Measurements from ENCODE around the gene GPR107. TPM values are rescaled to one million over a fixed set of nuclear protein-coding genes. Genes with fewer than 3 reads are reported as not detected.

GPR107 gene
- total RNA-seq, 1 experiment from 2014 or later, result 47.1 TPM

DNA sequence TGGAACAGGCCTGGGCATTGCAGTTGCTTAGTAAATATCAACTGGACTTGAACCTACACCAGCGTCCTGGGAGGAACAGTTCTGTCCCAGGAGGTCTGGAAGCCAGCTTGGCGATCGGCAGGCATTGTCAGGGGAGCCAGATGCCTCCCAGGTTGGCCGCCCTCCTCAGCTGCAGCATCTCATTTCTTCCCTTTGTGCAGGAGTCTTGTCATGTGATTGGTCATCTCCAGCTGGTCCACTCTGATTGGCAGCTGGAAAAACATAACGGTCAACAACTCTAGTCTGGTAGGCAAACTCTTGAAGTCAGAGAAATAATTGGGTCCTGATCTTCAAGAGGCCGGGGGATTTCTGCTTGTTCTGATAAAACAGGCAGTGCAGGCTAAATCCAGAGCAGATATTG is 88.9 kb downstream of the GPR107 start:
- POLR2A ChIA-PET (ENCODE audit: low non-redundant PET), result no interaction called here
- no peaks in the 10 kb centered on the region for H3K36me3 ChIP-seq (ENCODE audit: insufficient read depth, low read length, poor library complexity, severe bottlenecking)
- H3K27ac ChIP-seq (ENCODE audit: low read depth, low read length, poor library complexity, severe bottlenecking), result no peak overlapping the region
- intact Hi-C loops (cut with micrococcal nuclease; ENCODE audit: unreplicated experiment), result no loop called here
- no TSS peak for BruUV-seq (replicated peaks)
- H3K4me3 ChIP-seq (ENCODE audit: low read depth, low read length, poor library complexity, severe bottlenecking), result no peak overlapping the region
- H3K27me3 ChIP-seq (replicated peaks; ENCODE audit: insufficient read depth, low read depth, low read length, poor library complexity), result no peaks in the 10 kb centered on the region
- H3K9me3 ChIP-seq (ENCODE audit: low read depth, low read length, poor library complexity, severe bottlenecking), result no peaks in the 10 kb centered on the region
- TF ChIP-seq EZH2 (IDR thresholded peaks at IDR 0.05; ENCODE audit: borderline replicate concordance, low read depth, low read length, poor library complexity, severe bottlenecking), result no peak
- TF ChIP-seq, protein P1, sequence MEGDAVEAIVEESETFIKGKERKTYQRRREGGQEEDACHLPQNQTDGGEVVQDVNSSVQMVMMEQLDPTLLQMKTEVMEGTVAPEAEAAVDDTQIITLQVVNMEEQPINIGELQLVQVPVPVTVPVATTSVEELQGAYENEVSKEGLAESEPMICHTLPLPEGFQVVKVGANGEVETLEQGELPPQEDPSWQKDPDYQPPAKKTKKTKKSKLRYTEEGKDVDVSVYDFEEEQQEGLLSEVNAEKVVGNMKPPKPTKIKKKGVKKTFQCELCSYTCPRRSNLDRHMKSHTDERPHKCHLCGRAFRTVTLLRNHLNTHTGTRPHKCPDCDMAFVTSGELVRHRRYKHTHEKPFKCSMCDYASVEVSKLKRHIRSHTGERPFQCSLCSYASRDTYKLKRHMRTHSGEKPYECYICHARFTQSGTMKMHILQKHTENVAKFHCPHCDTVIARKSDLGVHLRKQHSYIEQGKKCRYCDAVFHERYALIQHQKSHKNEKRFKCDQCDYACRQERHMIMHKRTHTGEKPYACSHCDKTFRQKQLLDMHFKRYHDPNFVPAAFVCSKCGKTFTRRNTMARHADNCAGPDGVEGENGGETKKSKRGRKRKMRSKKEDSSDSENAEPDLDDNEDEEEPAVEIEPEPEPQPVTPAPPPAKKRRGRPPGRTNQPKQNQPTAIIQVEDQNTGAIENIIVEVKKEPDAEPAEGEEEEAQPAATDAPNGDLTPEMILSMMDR (conservative IDR thresholded peaks at IDR 0.05; ENCODE audit: low read depth, low read length), result no peak
- H3K4me1 ChIP-seq (ENCODE audit: insufficient read depth, low read length, poor library complexity, severe bottlenecking), result no peaks in the 10 kb centered on the region
- CTCF ChIA-PET, result no interaction called here
- DNase-seq (ENCODE audit: low spot score), result no peak

DNA sequence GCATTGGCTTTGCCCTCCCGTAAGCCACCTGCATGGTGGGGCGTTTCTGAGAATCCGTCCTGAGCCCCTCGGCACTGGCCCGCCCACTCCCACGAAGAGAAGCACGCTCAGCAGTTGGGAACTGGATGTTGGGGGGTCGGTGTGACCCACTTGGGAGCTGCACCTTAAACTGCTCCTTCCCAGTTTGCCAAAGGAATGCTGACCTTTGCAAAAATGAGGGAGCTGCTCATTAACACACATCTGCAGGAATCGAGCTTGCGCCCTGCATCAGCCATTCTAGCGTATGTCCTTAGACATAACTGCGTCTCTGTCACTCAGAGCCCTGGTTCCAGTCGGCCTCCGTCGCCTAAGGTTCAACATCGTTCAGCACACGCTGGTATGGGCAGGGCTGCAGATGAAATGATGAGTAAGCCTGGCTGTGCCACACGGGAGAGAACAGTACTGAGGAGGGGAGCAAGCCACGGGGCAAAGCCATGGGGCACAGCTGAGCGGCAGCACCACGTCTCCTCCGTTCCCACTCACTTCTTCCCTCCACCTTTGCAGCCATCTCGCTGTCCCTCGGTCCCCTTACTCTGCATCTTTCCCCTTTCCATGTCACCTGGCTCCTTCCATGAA is 89.7 kb downstream of the GPR107 start:
- Histone ChIP-seq H3K9me3 (ENCODE audit: low read depth, low read length, poor library complexity, severe bottlenecking) (no peaks in the 10 kb centered on the region), H3K4me1 (ENCODE audit: insufficient read depth, low read length, poor library complexity, severe bottlenecking) (no peaks in the 10 kb centered on the region), H3K36me3 (ENCODE audit: insufficient read depth, low read length, poor library complexity, severe bottlenecking) (no peaks in the 10 kb centered on the region), H3K4me3 (ENCODE audit: low read depth, low read length, poor library complexity, severe bottlenecking) (no peak overlapping the region), H3K27ac (ENCODE audit: low read depth, low read length, poor library complexity, severe bottlenecking) (no peak overlapping the region), H3K27me3 (replicated peaks; ENCODE audit: insufficient read depth, low read depth, low read length, poor library complexity) (no peaks in the 10 kb centered on the region)
- no peak for TF ChIP-seq EZH2 (IDR thresholded peaks at IDR 0.05; ENCODE audit: borderline replicate concordance, low read depth, low read length, poor library complexity, severe bottlenecking)
- TF ChIP-seq, protein P1 (conservative IDR thresholded peaks at IDR 0.05; ENCODE audit: low read depth, low read length), result no peak
- intact Hi-C loops (cut with micrococcal nuclease; ENCODE audit: unreplicated experiment), result no loop called here
- BruUV-seq (replicated peaks), result no TSS peak
- ChIA-PET POLR2A (ENCODE audit: low non-redundant PET) (no interaction called here), CTCF (no interaction called here)
- DNase-seq (ENCODE audit: low spot score), result no peak

DNA sequence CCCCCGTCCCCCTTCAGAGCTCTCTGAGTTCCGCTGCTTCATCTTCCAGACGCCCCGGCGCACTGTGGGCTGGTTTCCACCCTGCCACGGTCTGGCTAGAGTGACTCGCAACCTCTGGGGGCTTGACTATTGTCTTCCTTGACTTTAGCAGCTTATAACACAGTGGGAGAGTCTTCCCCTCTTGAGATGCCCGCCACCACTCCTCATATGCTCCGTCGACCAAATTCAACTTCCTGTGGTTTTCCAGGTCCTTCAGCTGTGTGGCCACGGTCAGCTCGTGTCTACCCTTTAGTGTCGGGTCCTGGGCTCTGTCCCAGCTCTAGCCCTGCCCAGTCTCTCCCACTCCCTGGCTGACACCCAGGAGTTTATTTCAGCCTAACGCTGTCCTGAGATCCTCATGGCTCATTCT is 90.3 kb downstream of the GPR107 start:
- Histone ChIP-seq H3K4me3 (ENCODE audit: low read depth, low read length, poor library complexity, severe bottlenecking) (no peak overlapping the region), H3K36me3 (ENCODE audit: insufficient read depth, low read length, poor library complexity, severe bottlenecking) (no peaks in the 10 kb centered on the region), H3K4me1 (ENCODE audit: insufficient read depth, low read length, poor library complexity, severe bottlenecking) (no peaks in the 10 kb centered on the region), H3K9me3 (ENCODE audit: low read depth, low read length, poor library complexity, severe bottlenecking) (no peaks in the 10 kb centered on the region), H3K27me3 (replicated peaks; ENCODE audit: insufficient read depth, low read depth, low read length, poor library complexity) (no peaks in the 10 kb centered on the region), H3K27ac (ENCODE audit: low read depth, low read length, poor library complexity, severe bottlenecking) (no peak overlapping the region)
- intact Hi-C loops (cut with micrococcal nuclease; ENCODE audit: unreplicated experiment), result no loop called here
- POLR2A ChIA-PET (ENCODE audit: low non-redundant PET), result no interaction called here
- no peak for DNase-seq (ENCODE audit: low spot score)
- no TSS peak for BruUV-seq (replicated peaks)
- CTCF ChIA-PET, result interaction anchor here (0.6 kb wide), 1 partner anchor 10 kb away, joined by 9 read pairs; no protein-coding TSS in a partner anchor
- TF ChIP-seq, protein P1 (conservative IDR thresholded peaks at IDR 0.05; ENCODE audit: low read depth, low read length), result no peak
- no peak for TF ChIP-seq EZH2 (IDR thresholded peaks at IDR 0.05; ENCODE audit: borderline replicate concordance, low read depth, low read length, poor library complexity, severe bottlenecking)
